Sigmoid colon (tissue), 7 donors: ENCODE measurements around the gene PRKCB. TPM values are rescaled to one million over a fixed set of nuclear protein-coding genes. Genes with fewer than 3 reads are reported as not detected.

Source experiments
- DNase-seq: peaks from one replicate; pipeline ENCODE4 v3.0.0-alpha.2; 2019
- H3K27ac ChIP-seq, 4 donors: fragments of 200-600 bp; sonication (generic); one replicate each; pipeline ENCODE4 v1.5.1; 2016 to 2019; ENCODE audit warnings: mild to moderate bottlenecking in 1 of 4
- H3K27me3 ChIP-seq, 3 donors: fragments of 200-600 bp; sonication (generic); one replicate each; pipeline ENCODE4 v1.5.1; 2019; ENCODE audit warnings: mild to moderate bottlenecking in 1 of 3
- H3K36me3 ChIP-seq, 4 donors: fragments of 200-600 bp; sonication (generic); one replicate each; pipeline ENCODE4 v1.5.1; 2016 to 2019
- H3K4me1 ChIP-seq, 4 donors: fragments of 200-600 bp; sonication (generic); one replicate each; pipeline ENCODE4 v1.5.1; 2017 to 2019
- H3K4me3 ChIP-seq, 4 donors: fragments of 200-600 bp; sonication (generic); one replicate each; pipeline ENCODE4 v1.5.1; 2017 to 2019; ENCODE audit warnings: mild to moderate bottlenecking in 2 of 4, moderate library complexity in 1 of 4
- H3K9me3 ChIP-seq, 4 donors: fragments of 200-600 bp in 3 of 4; sonication (generic) in 3 of 4; one replicate each; pipeline versions ENCODE4 v1.5.1 to v1.6.1; 2013 to 2019
- CTCF ChIP-seq, 4 experiments: fragments of 450-650 bp in 3 of 4; fragments of 200-600 bp in 1 of 4; IDR thresholded peaks; one replicate each; pipeline ENCODE4 v1.5.1; 2016 to 2019; ENCODE audit warnings: antibody characterized with exemption in 4 of 4, mild to moderate bottlenecking in 3 of 4, moderate library complexity in 2 of 4
- EP300 ChIP-seq, 4 donors: sonication (generic); formaldehyde crosslinking; IDR thresholded peaks; one replicate each; pipeline ENCODE4 v1.6.1; 2017; ENCODE audit warnings: antibody characterized with exemption in 4 of 4
- POLR2A ChIP-seq, 2 donors: fragments of 450-650 bp; IDR thresholded peaks; one replicate each; pipeline ENCODE4 v1.6.1; 2016; ENCODE audit warnings: antibody characterized with exemption in 2 of 2, mild to moderate bottlenecking in 2 of 2, moderate library complexity in 2 of 2
- POLR2AphosphoS5 ChIP-seq, 4 donors: sonication (generic); formaldehyde crosslinking; IDR thresholded peaks; one replicate each; pipeline ENCODE4 v1.6.1; 2017; ENCODE audit warnings: antibody characterized with exemption in 4 of 4
- WGBS, 2 donors: extraction: QIAGEN DNeasy Blood & Tissue Kit; methylation state at CpG; one replicate each; pipeline ENCODE4 v1.1.7; 2013; 5-methylcytosine and 5-hydroxymethylcytosine counted together
- intact Hi-C: fragments of 100-400 bp; cut with DNase I; formaldehyde crosslinking; loops from one replicate; pipeline ENCODE4 v1.15.1; 2023
- polyA plus RNA-seq, 3 donors: library from polyadenylated mRNA; stranded (reverse); fragments of 200-250 nt; gene quantifications; one replicate each; pipeline ENCODE4 v1.2.3, GENCODE V29; 2013
- total RNA-seq, 4 donors: library from RNA; depleted of rRNA; stranded (reverse); fragments of >200 nt; gene quantifications; one replicate each; pipeline ENCODE4 v1.1.0, GENCODE V29; 2016
- donor health status: healthy with polysubstance abuse.
- donor health status: Bipolar disorder and iron deficiency.
- donor health status: healthy.

Gene PRKCB
- total and polyA plus RNA-seq, 7 donors, result 3.0 to 43.8 (median 21.4) TPM

DNA sequence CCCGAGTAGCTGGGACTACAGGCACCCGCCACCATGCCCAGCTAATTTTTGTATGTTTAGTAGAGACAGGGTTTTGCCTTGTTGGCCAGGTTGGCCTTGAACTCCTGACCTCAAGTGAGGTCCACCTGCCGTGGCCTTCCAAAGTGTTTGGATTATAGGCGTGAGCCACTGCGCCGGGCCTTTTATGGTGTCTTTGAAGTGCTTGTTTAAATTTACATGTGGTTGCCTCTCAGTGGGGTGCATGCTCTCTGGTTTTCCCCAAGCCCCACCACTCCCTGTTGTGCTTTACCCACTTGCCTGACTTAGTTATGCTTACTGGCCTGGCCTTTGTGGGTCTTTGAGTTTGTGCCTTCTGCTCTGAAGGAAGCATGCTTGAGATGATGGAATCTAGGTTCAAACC, 132.0 kb downstream of the PRKCB start:
- no peak overlapping the region for H3K27ac ChIP-seq
- no peaks in the 10 kb centered on the region for H3K27me3 ChIP-seq
- DNase-seq, result no peak
- no peak overlapping the region for H3K4me3 ChIP-seq
- intact Hi-C loops, result no loop called here
- H3K9me3 ChIP-seq, result no peaks in the 10 kb centered on the region
- TF ChIP-seq EP300 (IDR thresholded peaks at IDR 0.05) (no peak), POLR2AphosphoS5 (IDR thresholded peaks at IDR 0.05) (no peak), CTCF (IDR thresholded peaks at IDR 0.05) (no peak), POLR2A (IDR thresholded peaks at IDR 0.05) (no peak)
- no peaks in the 10 kb centered on the region for H3K4me1 ChIP-seq
- WGBS, 2 donors, result 48 to 65% methylated on average over 6 of the region's 6 CpGs
- H3K36me3 ChIP-seq, result no peaks in the 10 kb centered on the region

DNA sequence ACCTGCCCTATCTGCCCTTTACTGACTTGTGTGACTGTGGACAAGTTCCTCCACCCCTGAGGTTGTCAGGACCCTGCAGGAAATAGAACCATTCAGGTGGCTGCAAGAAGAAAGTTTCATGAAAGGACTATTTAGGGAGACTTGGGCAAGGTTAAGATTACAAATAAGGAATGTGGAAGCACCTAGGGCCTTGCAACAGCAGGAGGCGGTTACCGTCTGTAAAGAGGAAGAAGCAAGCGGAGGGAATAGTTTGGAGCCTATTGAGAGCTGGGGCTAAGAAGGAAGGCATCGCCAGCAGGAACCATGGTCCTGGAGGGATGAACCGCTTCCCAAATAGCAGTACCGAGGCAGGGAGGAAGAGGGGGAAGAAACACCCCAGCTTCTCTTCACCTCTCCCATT, 132.4 kb downstream of the PRKCB start:
- Histone ChIP-seq H3K27ac (no peak overlapping the region), H3K4me3 (no peak overlapping the region), H3K36me3 (no peaks in the 10 kb centered on the region), H3K4me1 (no peaks in the 10 kb centered on the region), H3K27me3 (no peaks in the 10 kb centered on the region), H3K9me3 (no peaks in the 10 kb centered on the region)
- 83 to 92% methylated on average over 6 of the region's 6 CpGs for WGBS, 2 donors
- no peak for TF ChIP-seq POLR2AphosphoS5 (IDR thresholded peaks at IDR 0.05)
- no peak for TF ChIP-seq POLR2A (IDR thresholded peaks at IDR 0.05)
- no peak for TF ChIP-seq CTCF (IDR thresholded peaks at IDR 0.05)
- no peak for TF ChIP-seq EP300 (IDR thresholded peaks at IDR 0.05)
- intact Hi-C loops, result no loop called here
- DNase-seq, result no peak

DNA sequence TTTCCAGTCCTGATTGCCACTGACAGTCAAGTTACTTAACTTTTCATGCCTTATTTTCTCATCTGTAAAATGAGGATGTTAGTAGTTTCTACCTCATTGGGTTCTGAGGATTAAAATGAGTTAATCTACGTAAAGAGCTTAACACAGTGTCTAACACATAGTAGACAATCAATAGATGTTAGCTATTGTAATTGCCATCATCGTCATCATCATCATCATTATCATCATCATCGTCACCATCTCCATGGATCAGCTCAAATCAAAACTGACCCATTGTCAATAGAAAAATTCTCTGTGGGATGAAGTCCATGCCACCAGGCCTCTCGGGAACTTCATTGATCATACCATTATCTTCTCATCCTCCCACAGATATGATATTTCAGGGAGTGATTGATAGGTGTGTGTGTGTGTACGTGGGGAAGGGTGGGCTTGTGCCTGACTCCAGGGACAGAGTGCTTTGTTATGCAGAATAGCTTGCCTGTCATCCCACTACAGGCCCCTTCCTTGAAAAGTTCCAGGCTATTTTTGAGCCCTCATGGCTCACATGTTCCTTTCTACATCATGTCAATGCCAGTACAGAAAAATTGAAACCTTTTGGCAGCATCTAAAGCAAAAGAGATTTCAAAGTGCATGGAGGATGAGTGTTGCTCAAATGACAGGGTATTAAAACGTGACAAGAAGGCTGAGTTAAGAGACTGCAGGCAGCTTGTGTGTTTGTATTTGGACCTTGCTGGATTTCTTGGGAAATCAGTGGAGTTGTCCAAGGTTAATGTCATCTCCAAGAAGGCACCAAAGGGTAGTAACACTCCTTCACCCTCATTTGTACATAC, 133.9 kb downstream of the PRKCB start:
- H3K27ac ChIP-seq, result no peak overlapping the region
- no peak for DNase-seq
- no peaks in the 10 kb centered on the region for H3K27me3 ChIP-seq
- no peaks in the 10 kb centered on the region for H3K9me3 ChIP-seq
- no peaks in the 10 kb centered on the region for H3K4me1 ChIP-seq
- H3K4me3 ChIP-seq, result no peak overlapping the region
- no peaks in the 10 kb centered on the region for H3K36me3 ChIP-seq
- 80% methylated on average over 6 of the region's 6 CpGs for WGBS, 2 donors
- intact Hi-C loops, result no loop called here
- no peak for TF ChIP-seq POLR2AphosphoS5 (IDR thresholded peaks at IDR 0.05)
- no peak for TF ChIP-seq CTCF (IDR thresholded peaks at IDR 0.05)
- TF ChIP-seq POLR2A (IDR thresholded peaks at IDR 0.05), result no peak
- no peak for TF ChIP-seq EP300 (IDR thresholded peaks at IDR 0.05)

DNA sequence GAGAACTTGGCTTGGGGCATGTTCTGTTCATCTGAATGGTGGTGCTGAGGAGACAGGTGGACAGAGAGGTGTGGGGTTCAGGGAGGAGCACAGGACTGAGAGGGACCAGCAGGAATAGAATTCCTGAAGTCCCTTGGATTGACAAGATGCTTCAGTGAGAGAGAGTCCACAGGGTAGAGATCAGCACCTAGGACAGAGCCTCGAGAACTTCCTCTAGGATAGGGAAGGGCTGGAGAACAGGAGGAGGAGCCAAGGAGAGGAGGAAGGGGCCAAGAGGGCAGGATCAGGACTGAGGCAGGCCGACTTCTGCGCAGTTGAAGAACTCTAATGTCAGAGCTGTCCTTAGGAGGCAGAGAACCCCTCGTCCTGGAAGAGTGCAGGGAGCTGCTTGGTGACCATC, 138.4 kb downstream of the PRKCB start:
- DNase-seq, result no peak
- Histone ChIP-seq H3K27me3 (no peaks in the 10 kb centered on the region), H3K4me1 (no peaks in the 10 kb centered on the region), H3K27ac (no peak overlapping the region), H3K36me3 (no peaks in the 10 kb centered on the region), H3K4me3 (no peak overlapping the region), H3K9me3 (no peaks in the 10 kb centered on the region)
- 53 to 57% methylated on average over 4 of the region's 4 CpGs for WGBS, 2 donors
- TF ChIP-seq EP300 (IDR thresholded peaks at IDR 0.05), result no peak
- no peak for TF ChIP-seq CTCF (IDR thresholded peaks at IDR 0.05)
- no peak for TF ChIP-seq POLR2A (IDR thresholded peaks at IDR 0.05)
- no peak for TF ChIP-seq POLR2AphosphoS5 (IDR thresholded peaks at IDR 0.05)
- intact Hi-C loops, result no loop called here

GRCh38 chr16:23975293-23975692, 139.5 kb downstream of the PRKCB start:
- Histone ChIP-seq H3K4me1 (no peaks in the 10 kb centered on the region), H3K27ac (no peak overlapping the region), H3K27me3 (no peaks in the 10 kb centered on the region), H3K4me3 (no peak overlapping the region), H3K9me3 (no peaks in the 10 kb centered on the region), H3K36me3 (no peaks in the 10 kb centered on the region)
- WGBS, 2 donors, result 90 to 93% methylated on average over 5 of the region's 5 CpGs
- DNase-seq, result no peak
- TF ChIP-seq CTCF (IDR thresholded peaks at IDR 0.05), result no peak
- no peak for TF ChIP-seq POLR2A (IDR thresholded peaks at IDR 0.05)
- TF ChIP-seq POLR2AphosphoS5 (IDR thresholded peaks at IDR 0.05), result no peak
- TF ChIP-seq EP300 (IDR thresholded peaks at IDR 0.05), result no peak
- intact Hi-C loops, result no loop called here
